ENCODE data around the gene TTLL7.

- TF ChIP-seq EZH2 (IDR thresholded peaks at IDR 0.05; ENCODE audit: insufficient read depth, poor library complexity, severe bottlenecking) (no peak), EZH2phosphoT487 (IDR thresholded peaks at IDR 0.05; ENCODE audit: insufficient read depth, low read depth) (no peak)
Observed at GRCh38 chr1:83919872-83920271, 79.1 kb downstream of the TTLL7 start.
